A172 (cell line): ENCODE data around the gene FBXO8. TPM values are rescaled to one million over a fixed set of nuclear protein-coding genes. Genes with fewer than 3 reads are reported as not detected.
"Not testable (repeated sequence)": the region's sequence is repeated elsewhere in the genome, so short reads cannot be mapped to it uniquely, and the experiment has no call there.

ENCODE experiments used
- DNase-seq: peaks from one replicate; pipeline ENCODE4 v3.0.0-alpha.2; 2015; ENCODE audit warnings: low spot score
- total RNA-seq: library from RNA; depleted of rRNA; stranded (reverse); fragments of >200 nt; shearing (Covaris generic); gene quantifications from 2 replicates; pipeline ENCODE4 v1.2.3, GENCODE V29; 2014

Gene FBXO8
- total RNA-seq, 1 experiment from 2014 or later = 13.9 TPM

- DNase-seq = peak; percentile 93
Measured at GRCh38 chr4:174282836-174283506, 496 bp downstream of the FBXO8 start.

GRCh38 chr4:174281901-174282300 is 1.6 kb downstream of the FBXO8 start:
- no peak for DNase-seq

GRCh38 chr4:174281182-174281737 is 2.2 kb downstream of the FBXO8 start:
- DNase-seq = no peak

- DNase-seq = no peak
Measured at GRCh38 chr4:174279433-174280155, 3.9 kb downstream of the FBXO8 start.

- DNase-seq = no peak
Measured at GRCh38 chr4:174278467-174278866, 5.0 kb downstream of the FBXO8 start.

GRCh38 chr4:174277433-174277832 is 6.0 kb downstream of the FBXO8 start:
- no peak for DNase-seq

- no peak for DNase-seq
Measured at GRCh38 chr4:174275101-174275500, 8.4 kb downstream of the FBXO8 start.

- no peak for DNase-seq
Measured at GRCh38 chr4:174274436-174274835, 9.0 kb downstream of the FBXO8 start.

- DNase-seq = no peak
Measured at GRCh38 chr4:174273930-174274329, 9.5 kb downstream of the FBXO8 start.

GRCh38 chr4:174266416-174266815 is 17.1 kb downstream of the FBXO8 start:
- no peak for DNase-seq

GRCh38 chr4:174265916-174266315 is 17.6 kb downstream of the FBXO8 start:
- DNase-seq = no peak

GRCh38 chr4:174263445-174263736 is 20.1 kb downstream of the FBXO8 start:
- DNase-seq = no peak

GRCh38 chr4:174262624-174263444 is 20.6 kb downstream of the FBXO8 start:
- DNase-seq = no peak

- DNase-seq = not testable (repeated sequence)
Measured at GRCh38 chr4:174261432-174261831, 22.0 kb downstream of the FBXO8 start.

- no peak for DNase-seq
Measured at GRCh38 chr4:174260099-174260498, 23.4 kb downstream of the FBXO8 start.

- DNase-seq = no peak
Measured at GRCh38 chr4:174259580-174259979, 23.9 kb downstream of the FBXO8 start.

GRCh38 chr4:174256277-174256713 is 27.2 kb downstream of the FBXO8 start:
- DNase-seq = peak; percentile 19

- no peak for DNase-seq
Measured at GRCh38 chr4:174255786-174256185, 27.7 kb downstream of the FBXO8 start.

GRCh38 chr4:174255374-174255773 is 28.1 kb downstream of the FBXO8 start:
- no peak for DNase-seq

- DNase-seq = no peak
Measured at GRCh38 chr4:174254613-174255012, 28.9 kb downstream of the FBXO8 start.

GRCh38 chr4:174252412-174252811 is 31.1 kb downstream of the FBXO8 start:
- no peak for DNase-seq

- DNase-seq = no peak
Measured at GRCh38 chr4:174248407-174248806, 35.1 kb downstream of the FBXO8 start.
